Stomach (tissue), 4 donors: ENCODE results near the gene ADGRL3.

ENCODE experiments used
- EP300 ChIP-seq: sonication (generic); formaldehyde crosslinking; IDR thresholded peaks from one replicate; pipeline ENCODE4 v1.6.1; 2017; ENCODE audit warnings: antibody characterized with exemption
- POLR2A ChIP-seq, 4 donors: fragments of 450-650 bp; IDR thresholded peaks; one replicate each; pipeline ENCODE4 v1.6.1; 2016; ENCODE audit warnings: antibody characterized with exemption in 4 of 4, control low read depth in 2 of 4, mild to moderate bottlenecking in 1 of 4, moderate library complexity in 1 of 4
- TF ChIP-seq, protein P1 (sequence below), 7 experiments: fragments of 450-650 bp in 4 of 7; fragments of 200-600 bp in 3 of 7; sonication (generic) in 3 of 7; IDR thresholded peaks; one replicate each; pipeline ENCODE4 v1.5.1; 2016 to 2019; ENCODE audit warnings: antibody characterized with exemption in 7 of 7, control low read depth in 2 of 7, mild to moderate bottlenecking in 1 of 7

DNA sequence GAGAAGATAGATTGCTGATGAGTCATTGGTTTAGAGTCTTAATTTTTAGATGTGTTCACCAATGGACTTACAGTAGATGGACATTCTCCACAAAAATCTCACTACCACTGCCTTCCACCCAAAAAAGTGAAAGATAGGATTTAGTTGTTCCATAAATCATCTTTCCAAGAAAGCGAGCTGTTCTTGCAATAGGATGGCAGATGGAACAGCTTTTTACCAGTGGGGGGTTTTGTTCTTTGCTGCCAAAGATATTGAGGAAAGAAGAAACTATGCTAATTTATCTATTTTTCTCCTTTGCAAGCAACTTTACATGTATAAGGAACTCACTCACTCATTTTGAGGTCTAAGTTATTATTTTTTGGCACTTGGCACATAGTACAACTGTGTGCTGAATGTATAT is 109.5 kb downstream of the ADGRL3 start:
- TF ChIP-seq, protein P1, sequence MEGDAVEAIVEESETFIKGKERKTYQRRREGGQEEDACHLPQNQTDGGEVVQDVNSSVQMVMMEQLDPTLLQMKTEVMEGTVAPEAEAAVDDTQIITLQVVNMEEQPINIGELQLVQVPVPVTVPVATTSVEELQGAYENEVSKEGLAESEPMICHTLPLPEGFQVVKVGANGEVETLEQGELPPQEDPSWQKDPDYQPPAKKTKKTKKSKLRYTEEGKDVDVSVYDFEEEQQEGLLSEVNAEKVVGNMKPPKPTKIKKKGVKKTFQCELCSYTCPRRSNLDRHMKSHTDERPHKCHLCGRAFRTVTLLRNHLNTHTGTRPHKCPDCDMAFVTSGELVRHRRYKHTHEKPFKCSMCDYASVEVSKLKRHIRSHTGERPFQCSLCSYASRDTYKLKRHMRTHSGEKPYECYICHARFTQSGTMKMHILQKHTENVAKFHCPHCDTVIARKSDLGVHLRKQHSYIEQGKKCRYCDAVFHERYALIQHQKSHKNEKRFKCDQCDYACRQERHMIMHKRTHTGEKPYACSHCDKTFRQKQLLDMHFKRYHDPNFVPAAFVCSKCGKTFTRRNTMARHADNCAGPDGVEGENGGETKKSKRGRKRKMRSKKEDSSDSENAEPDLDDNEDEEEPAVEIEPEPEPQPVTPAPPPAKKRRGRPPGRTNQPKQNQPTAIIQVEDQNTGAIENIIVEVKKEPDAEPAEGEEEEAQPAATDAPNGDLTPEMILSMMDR (IDR thresholded peaks at IDR 0.05) = no peak
- TF ChIP-seq POLR2A (IDR thresholded peaks at IDR 0.05) = no peak
- no peak for TF ChIP-seq EP300
